H1 (cell line): ENCODE data around the gene SH2D5. TPM values are rescaled to one million over a fixed set of nuclear protein-coding genes. Genes with fewer than 3 reads are reported as not detected.

Experiments used
- CTCF ChIA-PET: fragments of 300-600 bp; sonication (Branson Sonifier 250); formaldehyde crosslinking; loops from one replicate; lab custom pipeline; 2021; ENCODE audit not compliant: partially characterized antibody; lab: Charles Lee
- POLR2A ChIA-PET: fragments of 300-600 bp; sonication (Branson Sonifier 250); formaldehyde crosslinking; loops from one replicate; lab custom pipeline; 2021; ENCODE audit warnings: inconsistent platforms; ENCODE audit not compliant: partially characterized antibody; lab: Charles Lee
- DNase-seq, 2 experiments: peaks; one replicate each; pipeline versions ENCODE4 v3.0.0 to v3.0.0-alpha.2; 2010 to 2022; ENCODE audit warnings: low spot score in 2 of 2, low read depth in 1 of 2, mixed read lengths in 1 of 2
- FAIRE-seq: peaks from 2 replicates; lab custom pipeline; 2011; peaks lifted over from hg19 to GRCh38; lab: Jason Lieb, UNC
- H2AFZ ChIP-seq: 2 replicates; pipeline ENCODE4 v1.8.1; 2012; ENCODE audit warnings: low read length, inconsistent platforms
- H2AK5ac ChIP-seq: 2 replicates; pipeline ENCODE4 v1.6.1; 2013; ENCODE audit warnings: low read depth, low read length
- H2BK120ac ChIP-seq: replicated peaks from 2 replicates; pipeline ENCODE3; 2013; ENCODE audit warnings: low read depth, low read length, inconsistent platforms
- H2BK12ac ChIP-seq: 2 replicates; pipeline ENCODE4 v1.6.1; 2013; ENCODE audit warnings: low read depth, low read length
- H2BK15ac ChIP-seq: 2 replicates; pipeline ENCODE4 v1.6.1; 2013; ENCODE audit warnings: low read length
- H2BK20ac ChIP-seq: 2 replicates; pipeline ENCODE4 v1.6.1; 2013; ENCODE audit warnings: low read length
- H2BK5ac ChIP-seq: 2 replicates; pipeline ENCODE4 v1.6.1; 2013; ENCODE audit warnings: low read depth, low read length
- H3K14ac ChIP-seq: 2 replicates; pipeline ENCODE4 v1.6.1; 2013; ENCODE audit warnings: inconsistent platforms; ENCODE audit not compliant: insufficient read length
- H3K18ac ChIP-seq: 2 replicates; pipeline ENCODE4 v1.6.1; 2013; ENCODE audit warnings: low read length; ENCODE audit errors: extremely low read depth
- H3K23ac ChIP-seq: 2 replicates; pipeline ENCODE4 v1.6.1; 2013; ENCODE audit warnings: inconsistent platforms; ENCODE audit not compliant: insufficient read length
- H3K23me2 ChIP-seq: 2 replicates; pipeline ENCODE4 v1.6.1; 2013; ENCODE audit warnings: low read depth, low read length
- H3K27ac ChIP-seq: 2 replicates; pipeline ENCODE4 v1.6.1; 2011; ENCODE audit warnings: low read depth, low read length, inconsistent platforms
- H3K27me3 ChIP-seq, 4 experiments: replicated peaks in 1 of 4; 1 replicate in 1 of 4; 2 replicates in 3 of 4; pipeline versions ENCODE4 v1.6.1 to v1.8.1; 2011 to 2013; ENCODE audit warnings: low read length in 3 of 4, mild to moderate bottlenecking in 3 of 4, inconsistent platforms in 2 of 4, mixed read lengths in 2 of 4, moderate library complexity in 1 of 4; ENCODE audit not compliant: control insufficient read depth in 3 of 4, insufficient read depth in 3 of 4; ENCODE audit errors: extremely low read depth in 1 of 4
- H3K36me3 ChIP-seq, 4 experiments: 2 replicates each; pipeline versions ENCODE4 v1.6.1 to v1.8.1; 2011 to 2013; ENCODE audit warnings: mild to moderate bottlenecking in 4 of 4, low read length in 3 of 4, moderate library complexity in 2 of 4, control low read depth in 1 of 4, inconsistent platforms in 1 of 4; ENCODE audit not compliant: insufficient read depth in 4 of 4, control insufficient read depth in 2 of 4
- H3K4ac ChIP-seq: replicated peaks from 2 replicates; pipeline ENCODE3; 2013; ENCODE audit warnings: low read length, low read depth, mixed read lengths, inconsistent platforms; ENCODE audit not compliant: insufficient read length
- H3K4me1 ChIP-seq, 4 experiments: replicated peaks in 1 of 4; 1 replicate in 1 of 4; 2 replicates in 3 of 4; pipeline versions ENCODE4 v1.6.1 to v1.8.1; 2011 to 2013; ENCODE audit warnings: low read length in 3 of 4, inconsistent platforms in 2 of 4, mixed read lengths in 1 of 4; ENCODE audit not compliant: insufficient read depth in 4 of 4, control insufficient read depth in 3 of 4
- H3K4me2 ChIP-seq, 2 experiments: 2 replicates each; pipeline versions ENCODE4 v1.6.1 to v1.8.1; 2011 to 2013; ENCODE audit warnings: low read depth in 2 of 2, low read length in 2 of 2, control low read depth in 1 of 2, inconsistent platforms in 1 of 2, mild to moderate bottlenecking in 1 of 2; ENCODE audit not compliant: insufficient read depth in 1 of 2
- H3K4me3 ChIP-seq, 4 experiments: fragments of 200-600, 300-600 bp in 1 of 4; sonication (generic), shearing (Covaris generic), sonication (Bioruptor Twin) in 1 of 4; 2 replicates each; pipeline versions ENCODE4 v1.5.1 to v1.8.1; 2011 to 2016; ENCODE audit warnings: low read length in 4 of 4, low read depth in 3 of 4, control low read depth in 2 of 4, inconsistent platforms in 2 of 4, mild to moderate bottlenecking in 2 of 4, mixed read lengths in 1 of 4, moderate library complexity in 1 of 4; ENCODE audit not compliant: insufficient read depth in 2 of 4; ENCODE audit errors: extremely low read depth in 1 of 4
- H3K56ac ChIP-seq: replicated peaks from 2 replicates; pipeline ENCODE3; 2013; ENCODE audit warnings: low read depth, mild to moderate bottlenecking, mixed read lengths, low read length, inconsistent platforms; ENCODE audit not compliant: insufficient read length
- H3K79me1 ChIP-seq: 2 replicates; pipeline ENCODE4 v1.6.1; 2013; ENCODE audit warnings: low read depth, low read length, control low read depth
- H3K79me2 ChIP-seq, 2 experiments: 2 replicates each; pipeline versions ENCODE4 v1.6.1 to v1.8.1; 2012 to 2013; ENCODE audit warnings: low read length in 2 of 2, mild to moderate bottlenecking in 2 of 2, inconsistent platforms in 1 of 2; ENCODE audit not compliant: insufficient read depth in 2 of 2, control insufficient read depth in 1 of 2
- H3K9ac ChIP-seq, 4 experiments: replicated peaks in 1 of 4; 1 replicate in 1 of 4; 2 replicates in 3 of 4; pipeline versions ENCODE4 v1.6.1 to v1.8.1; 2011 to 2013; ENCODE audit warnings: low read depth in 3 of 4, low read length in 3 of 4, control low read depth in 2 of 4, mild to moderate bottlenecking in 2 of 4, moderate library complexity in 2 of 4, inconsistent platforms in 1 of 4; ENCODE audit errors: extremely low read depth in 1 of 4
- H3K9me3 ChIP-seq, 2 experiments: 2 replicates each; pipeline versions ENCODE4 v1.6.1 to v1.8.1; 2012 to 2013; ENCODE audit warnings: mild to moderate bottlenecking in 2 of 2, moderate library complexity in 2 of 2, control low read depth in 1 of 2, inconsistent platforms in 1 of 2, low read depth in 1 of 2, low read length in 1 of 2, mixed read lengths in 1 of 2; ENCODE audit not compliant: insufficient read depth in 2 of 2
- H4K20me1 ChIP-seq, 2 experiments: replicated peaks in 1 of 2; 2 replicates each; pipeline versions ENCODE3 to v1.8.1; 2011 to 2013; ENCODE audit warnings: inconsistent platforms in 2 of 2, low read length in 2 of 2, mild to moderate bottlenecking in 1 of 2; ENCODE audit not compliant: insufficient read depth in 2 of 2, control insufficient read depth in 1 of 2
- H4K5ac ChIP-seq: 2 replicates; pipeline ENCODE4 v1.6.1; 2013; ENCODE audit warnings: low read length, low read depth, mixed read lengths, inconsistent platforms; ENCODE audit not compliant: insufficient read length
- H4K8ac ChIP-seq: 2 replicates; pipeline ENCODE4 v1.8.0; 2013; ENCODE audit warnings: mild to moderate bottlenecking, moderate library complexity, low read length, inconsistent platforms; ENCODE audit not compliant: insufficient read depth; ENCODE audit errors: extremely low read depth
- H4K91ac ChIP-seq: replicated peaks from 2 replicates; pipeline ENCODE3; 2013; ENCODE audit warnings: low read length, mixed read lengths, inconsistent platforms; ENCODE audit not compliant: insufficient read length
- CHD1 ChIP-seq: IDR thresholded peaks from 2 replicates; pipeline ENCODE4 v1.6.1; 2012; ENCODE audit warnings: low read depth, low read length, improper control_type of control experiment
- CTBP2 ChIP-seq: IDR thresholded peaks from 2 replicates; pipeline ENCODE4 v1.7.0; 2011; ENCODE audit warnings: borderline replicate concordance, mild to moderate bottlenecking, moderate library complexity, mixed read lengths, low read length; ENCODE audit not compliant: insufficient read depth, insufficient read length
- E2F6 ChIP-seq: IDR thresholded peaks from 2 replicates; pipeline ENCODE4 v1.6.1; 2012; ENCODE audit warnings: inconsistent platforms
- FOSL1 ChIP-seq: IDR thresholded peaks from 2 replicates; pipeline ENCODE4 v1.6.1; 2011; ENCODE audit warnings: mild to moderate bottlenecking, low read depth, low read length, moderate library complexity; ENCODE audit not compliant: insufficient read depth
- POLR2A ChIP-seq, 2 experiments: IDR thresholded peaks; 1 replicate in 1 of 2; 2 replicates in 1 of 2; pipeline ENCODE4 v1.6.1; 2011; ENCODE audit warnings: low read depth in 2 of 2, low read length in 2 of 2, mild to moderate bottlenecking in 2 of 2; ENCODE audit errors: control extremely low read depth in 1 of 2
- RFX5 ChIP-seq: IDR thresholded peaks from 2 replicates; pipeline ENCODE4 v1.6.1; 2011; ENCODE audit warnings: low read depth, low read length, improper control_type of control experiment, borderline replicate concordance
- TAF1 ChIP-seq: IDR thresholded peaks from 2 replicates; pipeline ENCODE4 v1.6.1; 2011; ENCODE audit warnings: mild to moderate bottlenecking, low read depth, low read length
- WGBS, 2 experiments: shearing (Covaris generic) in 1 of 2; methylation state at CpG; one replicate each; pipeline versions ENCODE4 v1.1.6 to v1.1.7; 2013 to 2015; ENCODE audit warnings: low lambda C conversion rate in 2 of 2, mixed read lengths in 2 of 2, inconsistent platforms in 1 of 2, low coverage in 1 of 2, missing lambda C conversion rate in 1 of 2; ENCODE audit not compliant: insufficient replicate concordance in 2 of 2, insufficient coverage in 1 of 2, insufficient read length in 1 of 2; ENCODE audit errors: extremely low coverage in 1 of 2, missing lambda C conversion rate in 1 of 2; 5-methylcytosine and 5-hydroxymethylcytosine counted together
- polyA plus RNA-seq, 7 experiments: library from polyadenylated mRNA; depleted of rRNA in 3 of 7; stranded (reverse) in 5 of 7; unstranded in 2 of 7; fragments of >200 nt in 5 of 7; fragments of 200-250 nt in 2 of 7; gene quantifications; 1 replicate in 5 of 7; 2 replicates in 1 of 7; 4 replicates in 1 of 7; pipeline versions ENCODE4 v1.2.1 to v1.2.3, GENCODE V29; 2011 to 2013; ENCODE audit warnings: missing spikeins in 2 of 7, mixed read lengths in 2 of 7
- total RNA-seq: library from RNA; stranded (reverse); fragmentation: NEBNext Ultra II Directional; extraction: Animal tissue kit (Norgen Biotek cat#: 25700); gene quantifications from 2 replicates; pipeline ENCODE4 v1.2.1, GENCODE V29; 2021
- TF ChIP-seq, protein P1 (sequence below), 3 experiments: IDR thresholded peaks; 1 replicate in 2 of 3; 2 replicates in 1 of 3; pipeline versions ENCODE4 v1.5.1 to v1.6.1; 2011; ENCODE audit warnings: low read length in 3 of 3, mild to moderate bottlenecking in 3 of 3, inconsistent platforms in 2 of 3, low read depth in 1 of 3, moderate library complexity in 1 of 3; ENCODE audit not compliant: insufficient read depth in 1 of 3; ENCODE audit errors: control extremely low read depth in 1 of 3
- TF ChIP-seq, protein P2 (sequence below): IDR thresholded peaks from 2 replicates; pipeline ENCODE4 v1.6.1; 2012; ENCODE audit warnings: low read length, inconsistent platforms

SH2D5 gene
- total and polyA plus RNA-seq, 2 of the 8 experiments (the other 6 are each of a cell fraction or from before 2014, with no cell fraction given), result 13.2 to 18.4 TPM

- Histone ChIP-seq H4K5ac (no peak overlapping the region), H2BK5ac (no peak overlapping the region), H3K9me3 (no peaks in the 10 kb centered on the region), H2BK15ac (no peak overlapping the region), H3K4me2 (no peak overlapping the region), H3K23me2 (no peaks in the 10 kb centered on the region), H2BK12ac (no peak overlapping the region), H4K8ac (no peak overlapping the region), H3K4me3 (no peak overlapping the region), H3K9ac (no peak overlapping the region), H3K79me1 (no peaks in the 10 kb centered on the region), H2BK120ac (no peak overlapping the region), H3K36me3 (peaks cover 19 to 47% (median 28%) of the 10 kb centered on the region in 4 experiments), H2BK20ac (no peak overlapping the region), H3K4me1 (no peaks in the 10 kb centered on the region), H3K4ac (no peak overlapping the region), H3K27ac (no peak overlapping the region), H4K91ac (no peak overlapping the region), H2AFZ (no peak overlapping the region), H3K18ac (no peak overlapping the region), H3K27me3 (no peaks in the 10 kb centered on the region), H3K23ac (no peak overlapping the region), H3K14ac (no peak overlapping the region), H3K79me2 (no peaks in the 10 kb centered on the region), H3K56ac (no peak overlapping the region), H4K20me1 (no peaks in the 10 kb centered on the region), H2AK5ac (no peak overlapping the region)
- no peak for DNase-seq
- POLR2A ChIA-PET, result no interaction called here
- CTCF ChIA-PET, result interaction anchor here (2.6 kb wide), 1 partner anchor 44 kb away, joined by 8 read pairs; no protein-coding TSS in a partner anchor
- 94% methylated on average over 2 of the region's 2 CpGs; no CpG with 5 or more reads in 1 of the 2 experiments for WGBS, 2 experiments
- no peak for FAIRE-seq
- TF ChIP-seq TAF1 (no peak), FOSL1 (no peak), POLR2A (IDR thresholded peaks at IDR 0.05; ENCODE audit: control extremely low read depth in 1 of 2, low read depth in 2 of 2, low read length in 2 of 2) (no peak), CHD1 (no peak), E2F6 (no peak), RFX5 (no peak), CTBP2 (no peak)
- TF ChIP-seq, protein P1, sequence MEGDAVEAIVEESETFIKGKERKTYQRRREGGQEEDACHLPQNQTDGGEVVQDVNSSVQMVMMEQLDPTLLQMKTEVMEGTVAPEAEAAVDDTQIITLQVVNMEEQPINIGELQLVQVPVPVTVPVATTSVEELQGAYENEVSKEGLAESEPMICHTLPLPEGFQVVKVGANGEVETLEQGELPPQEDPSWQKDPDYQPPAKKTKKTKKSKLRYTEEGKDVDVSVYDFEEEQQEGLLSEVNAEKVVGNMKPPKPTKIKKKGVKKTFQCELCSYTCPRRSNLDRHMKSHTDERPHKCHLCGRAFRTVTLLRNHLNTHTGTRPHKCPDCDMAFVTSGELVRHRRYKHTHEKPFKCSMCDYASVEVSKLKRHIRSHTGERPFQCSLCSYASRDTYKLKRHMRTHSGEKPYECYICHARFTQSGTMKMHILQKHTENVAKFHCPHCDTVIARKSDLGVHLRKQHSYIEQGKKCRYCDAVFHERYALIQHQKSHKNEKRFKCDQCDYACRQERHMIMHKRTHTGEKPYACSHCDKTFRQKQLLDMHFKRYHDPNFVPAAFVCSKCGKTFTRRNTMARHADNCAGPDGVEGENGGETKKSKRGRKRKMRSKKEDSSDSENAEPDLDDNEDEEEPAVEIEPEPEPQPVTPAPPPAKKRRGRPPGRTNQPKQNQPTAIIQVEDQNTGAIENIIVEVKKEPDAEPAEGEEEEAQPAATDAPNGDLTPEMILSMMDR (IDR thresholded peaks at IDR 0.05; ENCODE audit: control extremely low read depth in 1 of 3, insufficient read depth in 1 of 3, low read depth in 1 of 3, low read length in 3 of 3), result no peak
- TF ChIP-seq, protein P2, sequence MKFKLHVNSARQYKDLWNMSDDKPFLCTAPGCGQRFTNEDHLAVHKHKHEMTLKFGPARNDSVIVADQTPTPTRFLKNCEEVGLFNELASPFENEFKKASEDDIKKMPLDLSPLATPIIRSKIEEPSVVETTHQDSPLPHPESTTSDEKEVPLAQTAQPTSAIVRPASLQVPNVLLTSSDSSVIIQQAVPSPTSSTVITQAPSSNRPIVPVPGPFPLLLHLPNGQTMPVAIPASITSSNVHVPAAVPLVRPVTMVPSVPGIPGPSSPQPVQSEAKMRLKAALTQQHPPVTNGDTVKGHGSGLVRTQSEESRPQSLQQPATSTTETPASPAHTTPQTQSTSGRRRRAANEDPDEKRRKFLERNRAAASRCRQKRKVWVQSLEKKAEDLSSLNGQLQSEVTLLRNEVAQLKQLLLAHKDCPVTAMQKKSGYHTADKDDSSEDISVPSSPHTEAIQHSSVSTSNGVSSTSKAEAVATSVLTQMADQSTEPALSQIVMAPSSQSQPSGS, result no peak
Observed at GRCh38 chr1:20740781-20741180, 8.3 kb upstream of the SH2D5 start.
